HEK293 (cell line): ENCODE measurements around the gene FRA10AC1.
"Not testable (repeated sequence)": the region's sequence is repeated elsewhere in the genome, so short reads cannot be mapped to it uniquely, and the experiment has no call there.

ENCODE experiments used
- CTCF ChIA-PET: fragments of 350-600 bp; formaldehyde crosslinking; extraction: SDS; loops from one replicate; lab custom pipeline; 2021; ENCODE audit warnings: antibody characterized with exemption; lab: Yijun Ruan, JAX
- POLR2A ChIA-PET: fragments of 300-600 bp; formaldehyde crosslinking; extraction: SDS; loops from one replicate; lab custom pipeline; 2020; ENCODE audit warnings: antibody characterized with exemption, inconsistent platforms; lab: Yijun Ruan, JAX
- H3K27ac ChIP-seq: fragments of 200-500 bp; sonication (Bioruptor generic); 2 replicates; pipeline ENCODE4 v1.5.1; 2014; ENCODE audit warnings: low read depth, low read length, control low read depth, inconsistent platforms; ENCODE audit errors: extremely low read depth
- H3K36me3 ChIP-seq, 2 experiments: fragments of 200-500 bp in 1 of 2; sonication (Bioruptor generic) in 1 of 2; 1 replicate in 1 of 2; 2 replicates in 1 of 2; pipeline ENCODE4 v1.5.1; 2014 to 2017; ENCODE audit warnings: inconsistent platforms in 2 of 2, low read length in 2 of 2; ENCODE audit not compliant: control insufficient read depth in 2 of 2, insufficient read depth in 1 of 2
- H3K4me1 ChIP-seq: fragments of 200-500 bp; sonication (Bioruptor generic); 2 replicates; pipeline ENCODE4 v1.5.1; 2014; ENCODE audit warnings: mild to moderate bottlenecking, low read length, inconsistent platforms; ENCODE audit not compliant: control insufficient read depth, insufficient read depth
- H3K4me3 ChIP-seq: 2 replicates; pipeline ENCODE4 v1.5.1; 2011; ENCODE audit warnings: low read depth, mild to moderate bottlenecking, control low read depth, low read length, moderate library complexity
- H3K9me3 ChIP-seq: fragments of 200-500 bp; sonication (Bioruptor generic); 2 replicates; pipeline ENCODE4 v1.5.1; 2014; ENCODE audit warnings: low read depth, low read length, inconsistent platforms; ENCODE audit not compliant: control insufficient read depth, insufficient read depth
- PRDM2 ChIP-seq: fragments of 450-650 bp; formaldehyde crosslinking; IDR thresholded peaks from 2 replicates; pipeline ENCODE4 v1.5.1; 2016; ENCODE audit warnings: missing biosample characterization, missing genetic modification characterization, borderline replicate concordance
- ZNF138 ChIP-seq: fragments of 450-650 bp; formaldehyde crosslinking; IDR thresholded peaks from 2 replicates; pipeline ENCODE4 v1.5.1; 2016; ENCODE audit warnings: missing biosample characterization, missing genetic modification characterization, borderline replicate concordance
- ZNF146 ChIP-seq: fragments of 450-650 bp; formaldehyde crosslinking; IDR thresholded peaks from 2 replicates; pipeline ENCODE4 v1.5.1; 2016; ENCODE audit warnings: missing biosample characterization, missing genetic modification characterization
- ZNF26 ChIP-seq: fragments of 450-650 bp; formaldehyde crosslinking; IDR thresholded peaks from 2 replicates; pipeline ENCODE4 v1.5.1; 2016; ENCODE audit warnings: missing biosample characterization, missing genetic modification characterization
- ZNF549 ChIP-seq: fragments of 450-650 bp; IDR thresholded peaks from 2 replicates; pipeline ENCODE4 v1.5.1; 2018; ENCODE audit warnings: missing biosample characterization, missing genetic modification characterization, mild to moderate bottlenecking, inconsistent platforms, moderate library complexity
- ZNF600 ChIP-seq: fragments of 450-650 bp; formaldehyde crosslinking; IDR thresholded peaks from 2 replicates; pipeline ENCODE4 v1.5.1; 2016; ENCODE audit warnings: missing biosample characterization, missing genetic modification characterization
- ZNF664 ChIP-seq: fragments of 450-650 bp; formaldehyde crosslinking; IDR thresholded peaks from 2 replicates; pipeline ENCODE4 v1.5.1; 2016; ENCODE audit warnings: missing biosample characterization, missing genetic modification characterization
- ZSCAN16 ChIP-seq: fragments of 450-650 bp; formaldehyde crosslinking; IDR thresholded peaks from 2 replicates; pipeline ENCODE4 v1.5.1; 2016; ENCODE audit warnings: missing biosample characterization, missing genetic modification characterization

Gene FRA10AC1

GRCh38 chr10:93697207-93697606 lies 5.2 kb downstream of the FRA10AC1 start (continued):
- no peak for TF ChIP-seq PRDM2

GRCh38 chr10:93696582-93696981 lies 5.8 kb downstream of the FRA10AC1 start:
- peak; percentile 96 for TF ChIP-seq ZNF146 (tag by site-specific recombination)
- CTCF ChIA-PET, result interaction anchor here (0.6 to 4.2 kb wide), 4 partner anchors 10 to 522 kb away, joined by 3 to 23 read pairs (median 3); no protein-coding TSS in a partner anchor
- H3K4me3 ChIP-seq, POLR2A ChIA-PET, H3K4me1 ChIP-seq, H3K9me3 ChIP-seq, H3K27ac ChIP-seq: not testable (repeated sequence)
- peaks cover 45 to 54% of the 10 kb centered on the region in 2 experiments for H3K36me3 ChIP-seq

- peaks cover 51 to 60% of the 10 kb centered on the region in 2 experiments for H3K36me3 ChIP-seq
- TF ChIP-seq ZSCAN16 (tag by site-specific recombination) (peak; percentile 52; the same call in 1 of the 2 replicates), ZNF600 (no peak)
- ChIA-PET CTCF (interaction anchor here (1.0 to 1.6 kb wide), 3 partner anchors 12 to 153 kb away, joined by 3 to 4 read pairs (median 4); no protein-coding TSS in a partner anchor), POLR2A (interaction anchor here (0.7 kb wide), 1 partner anchor 163 kb away, joined by 3 read pairs; no protein-coding TSS in a partner anchor)
- no peak overlapping the region for H3K4me3 ChIP-seq
- no peaks in the 10 kb centered on the region for H3K4me1 ChIP-seq
- no peaks in the 10 kb centered on the region for H3K9me3 ChIP-seq
- no peak overlapping the region for H3K27ac ChIP-seq
These were observed 6.7 kb downstream of the FRA10AC1 start for GRCh38 chr10:93695740-93696139.

GRCh38 chr10:93687737-93688136 lies 14.7 kb downstream of the FRA10AC1 start:
- TF ChIP-seq ZNF138 (no peak), ZNF26 (tag by site-specific recombination) (no peak), ZNF549 (tag by site-specific recombination) (no peak), ZNF664 (tag by site-specific recombination) (peak; percentile 97)
- Histone ChIP-seq H3K4me3 (no peak overlapping the region), H3K9me3 (no peaks in the 10 kb centered on the region), H3K36me3 (peaks cover 43 to 48% of the 10 kb centered on the region in 2 experiments), H3K4me1 (no peaks in the 10 kb centered on the region), H3K27ac (no peak overlapping the region)
- ChIA-PET CTCF (interaction anchor here (0.5 to 4.0 kb wide), 4 partner anchors 30 to 311 kb away, joined by 3 to 25 read pairs (median 3); no protein-coding TSS in a partner anchor), POLR2A (no interaction called here)
